Prostate gland (tissue), 2 donors: ENCODE measurements around the gene CABLES2.

Source experiments
- POLR2A ChIP-seq: fragments of 450-650 bp; IDR thresholded peaks from one replicate; pipeline ENCODE4 v1.6.1; 2016; ENCODE audit warnings: antibody characterized with exemption, mild to moderate bottlenecking
- POLR2AphosphoS5 ChIP-seq: sonication (generic); formaldehyde crosslinking; IDR thresholded peaks from one replicate; pipeline ENCODE4 v1.6.1; 2017; ENCODE audit warnings: antibody characterized with exemption
- TF ChIP-seq, protein P1 (sequence below), 4 experiments: fragments of 200-600 bp in 2 of 4; fragments of 450-650 bp in 2 of 4; sonication (generic) in 2 of 4; IDR thresholded peaks; 1 replicate in 3 of 4; 2 replicates in 1 of 4; pipeline ENCODE4 v1.5.1; 2016 to 2019; ENCODE audit warnings: antibody characterized with exemption in 4 of 4, mild to moderate bottlenecking in 2 of 4, moderate library complexity in 2 of 4

DNA sequence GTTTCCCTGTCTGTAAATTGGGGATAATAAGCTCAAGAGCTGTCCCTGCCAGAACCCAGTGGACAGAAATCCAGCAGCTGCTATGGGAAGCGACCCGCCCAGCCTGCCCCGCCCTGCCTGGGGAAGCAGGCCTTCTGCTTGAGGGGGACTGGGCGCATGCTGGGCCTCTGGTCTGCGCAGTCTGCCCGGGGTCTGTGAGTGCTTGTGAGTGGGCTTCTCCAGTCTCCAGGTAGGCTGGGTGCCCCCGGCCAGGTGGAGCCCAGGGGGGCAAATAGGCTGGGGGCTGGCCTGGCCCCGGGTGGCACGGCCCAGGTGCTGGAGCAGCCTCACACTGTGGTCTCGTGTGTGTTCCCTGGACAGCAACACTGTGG is 20.9 kb upstream of the CABLES2 start:
- TF ChIP-seq, protein P1, sequence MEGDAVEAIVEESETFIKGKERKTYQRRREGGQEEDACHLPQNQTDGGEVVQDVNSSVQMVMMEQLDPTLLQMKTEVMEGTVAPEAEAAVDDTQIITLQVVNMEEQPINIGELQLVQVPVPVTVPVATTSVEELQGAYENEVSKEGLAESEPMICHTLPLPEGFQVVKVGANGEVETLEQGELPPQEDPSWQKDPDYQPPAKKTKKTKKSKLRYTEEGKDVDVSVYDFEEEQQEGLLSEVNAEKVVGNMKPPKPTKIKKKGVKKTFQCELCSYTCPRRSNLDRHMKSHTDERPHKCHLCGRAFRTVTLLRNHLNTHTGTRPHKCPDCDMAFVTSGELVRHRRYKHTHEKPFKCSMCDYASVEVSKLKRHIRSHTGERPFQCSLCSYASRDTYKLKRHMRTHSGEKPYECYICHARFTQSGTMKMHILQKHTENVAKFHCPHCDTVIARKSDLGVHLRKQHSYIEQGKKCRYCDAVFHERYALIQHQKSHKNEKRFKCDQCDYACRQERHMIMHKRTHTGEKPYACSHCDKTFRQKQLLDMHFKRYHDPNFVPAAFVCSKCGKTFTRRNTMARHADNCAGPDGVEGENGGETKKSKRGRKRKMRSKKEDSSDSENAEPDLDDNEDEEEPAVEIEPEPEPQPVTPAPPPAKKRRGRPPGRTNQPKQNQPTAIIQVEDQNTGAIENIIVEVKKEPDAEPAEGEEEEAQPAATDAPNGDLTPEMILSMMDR (IDR thresholded peaks at IDR 0.05): no peak
- TF ChIP-seq POLR2A: no peak
- no peak for TF ChIP-seq POLR2AphosphoS5
